ENCODE measurements around the gene CASP7. TPM values are rescaled to one million over a fixed set of nuclear protein-coding genes. Genes with fewer than 3 reads are reported as not detected.

Gene CASP7
- total RNA-seq, 2 donors from 2014 or later, result 11.0 to 24.0 TPM

GRCh38 chr10:113733635-113734034 lies 53.9 kb downstream of the CASP7 start:
- H3K4me3 ChIP-seq, result no peak overlapping the region
- H3K27me3 ChIP-seq (replicated peaks; ENCODE audit: insufficient read depth), result no peaks in the 10 kb centered on the region
- TF ChIP-seq CTCF (IDR thresholded peaks at IDR 0.05), result no peak
- H3K36me3 ChIP-seq, result peaks cover 9% of the 10 kb centered on the region
- ATAC-seq (ENCODE audit: insufficient number of reproducible peaks, low FRiP score, low read depth) (no peak), DNase-seq (ENCODE audit: low spot score) (no peak)
- H3K4me1 ChIP-seq (ENCODE audit: control insufficient read depth in 1 of 2, low read depth in 2 of 2), result peaks cover 0 to 10% of the 10 kb centered on the region in 2 donors
- no peaks in the 10 kb centered on the region for H3K9me3 ChIP-seq
- H3K27ac ChIP-seq, result no peak overlapping the region

GRCh38 chr10:113735913-113736312 lies 56.2 kb downstream of the CASP7 start:
- TF ChIP-seq CTCF (IDR thresholded peaks at IDR 0.05), result no peak
- DNase-seq (ENCODE audit: low spot score), result no peak
- H3K27me3 ChIP-seq (replicated peaks; ENCODE audit: insufficient read depth), result no peaks in the 10 kb centered on the region
- no peak overlapping the region for H3K27ac ChIP-seq
- no peaks in the 10 kb centered on the region for H3K9me3 ChIP-seq
- no peak for ATAC-seq (ENCODE audit: insufficient number of reproducible peaks, low FRiP score, low read depth)
- H3K4me3 ChIP-seq, result no peak overlapping the region
- no peaks in the 10 kb centered on the region for H3K36me3 ChIP-seq
- peaks cover 0 to 6% of the 10 kb centered on the region in 2 donors for H3K4me1 ChIP-seq (ENCODE audit: control insufficient read depth in 1 of 2, low read depth in 2 of 2)

GRCh38 chr10:113736576-113736975 lies 56.9 kb downstream of the CASP7 start:
- no peaks in the 10 kb centered on the region for H3K27me3 ChIP-seq (replicated peaks; ENCODE audit: insufficient read depth)
- no peaks in the 10 kb centered on the region for H3K9me3 ChIP-seq
- no peak for TF ChIP-seq CTCF (IDR thresholded peaks at IDR 0.05)
- H3K27ac ChIP-seq, result no peak overlapping the region
- H3K4me1 ChIP-seq (ENCODE audit: control insufficient read depth in 1 of 2, low read depth in 2 of 2), result no peaks in the 10 kb centered on the region
- no peaks in the 10 kb centered on the region for H3K36me3 ChIP-seq
- no peak for ATAC-seq (ENCODE audit: insufficient number of reproducible peaks, low FRiP score, low read depth)
- DNase-seq (ENCODE audit: low spot score), result no peak
- H3K4me3 ChIP-seq, result no peak overlapping the region

GRCh38 chr10:113739031-113739430 lies 59.3 kb downstream of the CASP7 start:
- no peaks in the 10 kb centered on the region for H3K9me3 ChIP-seq
- no peak overlapping the region for H3K27ac ChIP-seq
- no peak for DNase-seq (ENCODE audit: low spot score)
- no peak for ATAC-seq (ENCODE audit: insufficient number of reproducible peaks, low FRiP score, low read depth)
- no peak for TF ChIP-seq CTCF (IDR thresholded peaks at IDR 0.05)
- no peak overlapping the region for H3K4me3 ChIP-seq
- no peaks in the 10 kb centered on the region for H3K36me3 ChIP-seq
- no peaks in the 10 kb centered on the region for H3K27me3 ChIP-seq (replicated peaks; ENCODE audit: insufficient read depth)
- no peaks in the 10 kb centered on the region for H3K4me1 ChIP-seq (ENCODE audit: control insufficient read depth in 1 of 2, low read depth in 2 of 2)

- Histone ChIP-seq H3K4me1 (ENCODE audit: control insufficient read depth in 1 of 2, low read depth in 2 of 2) (no peaks in the 10 kb centered on the region), H3K4me3 (no peak overlapping the region), H3K27me3 (replicated peaks; ENCODE audit: insufficient read depth) (no peaks in the 10 kb centered on the region), H3K36me3 (no peaks in the 10 kb centered on the region), H3K9me3 (no peaks in the 10 kb centered on the region), H3K27ac (no peak overlapping the region)
- DNase-seq (ENCODE audit: low spot score) (no peak), ATAC-seq (ENCODE audit: insufficient number of reproducible peaks, low FRiP score, low read depth) (no peak)
- no peak for TF ChIP-seq CTCF (IDR thresholded peaks at IDR 0.05)
Observed at GRCh38 chr10:113739577-113739976, 59.9 kb downstream of the CASP7 start.
